ENCODE measurements around the gene RBBP8NL.

The RBBP8NL gene

GRCh38 chr20:62420846-62421715 is 6.3 kb downstream of the RBBP8NL start:
- DNase-seq (ENCODE audit: low read depth in 2 of 2) = no peak

- DNase-seq (ENCODE audit: low read depth in 2 of 2) = no peak
Observed at GRCh38 chr20:62419759-62420158, 7.6 kb downstream of the RBBP8NL start.

GRCh38 chr20:62418709-62419487 is 8.4 kb downstream of the RBBP8NL start:
- DNase-seq (ENCODE audit: low read depth in 2 of 2) = no peak

- no peak for DNase-seq (ENCODE audit: low read depth in 2 of 2)
Observed at GRCh38 chr20:62417981-62418708, 9.2 kb downstream of the RBBP8NL start.

GRCh38 chr20:62416651-62417637 is 10.4 kb downstream of the RBBP8NL start:
- DNase-seq (ENCODE audit: low read depth in 2 of 2) = no peak

GRCh38 chr20:62415354-62416111 is 11.8 kb downstream of the RBBP8NL start:
- no peak for DNase-seq (ENCODE audit: low read depth in 2 of 2)

GRCh38 chr20:62413896-62414481 is 13.3 kb downstream of the RBBP8NL start:
- DNase-seq (ENCODE audit: low read depth in 2 of 2) = no peak

GRCh38 chr20:62413025-62413570 is 14.2 kb downstream of the RBBP8NL start:
- no peak for DNase-seq (ENCODE audit: low read depth in 2 of 2)

GRCh38 chr20:62412194-62413024 is 14.9 kb downstream of the RBBP8NL start:
- no peak for DNase-seq (ENCODE audit: low read depth in 2 of 2)

- DNase-seq (ENCODE audit: low read depth in 2 of 2) = no peak
Observed at GRCh38 chr20:62411479-62412193, 15.7 kb downstream of the RBBP8NL start.

GRCh38 chr20:62410746-62411478 is 16.4 kb downstream of the RBBP8NL start:
- DNase-seq (ENCODE audit: low read depth in 2 of 2) = no peak

- no peak for DNase-seq (ENCODE audit: low read depth in 2 of 2)
Observed at GRCh38 chr20:62409931-62410745, 17.2 kb downstream of the RBBP8NL start.

- DNase-seq (ENCODE audit: low read depth in 2 of 2) = no peak
Observed at GRCh38 chr20:62409086-62409853, 18.1 kb downstream of the RBBP8NL start.

- DNase-seq (ENCODE audit: low read depth in 2 of 2) = no peak
Observed at GRCh38 chr20:62408640-62409039, 18.7 kb downstream of the RBBP8NL start.

- no peak for DNase-seq (ENCODE audit: low read depth in 2 of 2)
Observed at GRCh38 chr20:62408055-62408454, 19.3 kb downstream of the RBBP8NL start.
